SHP77 treated with DMSO at 0.1 percent for 48 hours (cell line): ENCODE data around the gene PDXP.
A peak's percentile ranks its signal among the peaks of the same experiment; 100 is the strongest.

Experiments used
- DNase-seq: peaks from one replicate; lab custom pipeline; 2025; lab: John Stamatoyannopoulos, UW

PDXP gene

GRCh38 chr22:37629928-37630327 lies 28.6 kb upstream of the PDXP start:
- no peak for DNase-seq

GRCh38 chr22:37630839-37631435 lies 27.6 kb upstream of the PDXP start:
- DNase-seq: no peak

GRCh38 chr22:37631448-37632173 lies 26.9 kb upstream of the PDXP start:
- no peak for DNase-seq

- no peak for DNase-seq
These were observed 26.1 kb upstream of the PDXP start for GRCh38 chr22:37632174-37633088.

- DNase-seq: no peak
These were observed 25.4 kb upstream of the PDXP start for GRCh38 chr22:37633089-37633624.

GRCh38 chr22:37633625-37634416 lies 24.7 kb upstream of the PDXP start:
- DNase-seq: peak; percentile 43

GRCh38 chr22:37634417-37634924 lies 24.1 kb upstream of the PDXP start:
- DNase-seq: no peak

GRCh38 chr22:37635157-37635556 lies 23.4 kb upstream of the PDXP start:
- no peak for DNase-seq

- no peak for DNase-seq
These were observed 22.2 kb upstream of the PDXP start for GRCh38 chr22:37636186-37636948.

GRCh38 chr22:37636949-37637273 lies 21.6 kb upstream of the PDXP start:
- DNase-seq: no peak

GRCh38 chr22:37638391-37639069 lies 20.0 kb upstream of the PDXP start:
- DNase-seq: no peak

GRCh38 chr22:37639070-37639760 lies 19.3 kb upstream of the PDXP start, which contains the start of gene SH3BP1:
TSS of gene SH3BP1 (plus strand) at chr22:37639669. CDS start at chr22:37639788, 119 bp downstream.
- DNase-seq: no peak

GRCh38 chr22:37639771-37640590 lies 18.5 kb upstream of the PDXP start:
- DNase-seq: no peak

- no peak for DNase-seq
These were observed 17.6 kb upstream of the PDXP start for GRCh38 chr22:37640591-37641560.

- no peak for DNase-seq
These were observed 17.0 kb upstream of the PDXP start for GRCh38 chr22:37641561-37641949.

GRCh38 chr22:37643225-37643847 lies 15.2 kb upstream of the PDXP start:
- peak; percentile 29 for DNase-seq

GRCh38 chr22:37647317-37647716 lies 11.2 kb upstream of the PDXP start:
- no peak for DNase-seq
